Measurements from ENCODE around the gene PLCB3.
A peak's percentile ranks its signal among the peaks of the same experiment; 100 is the strongest.

Gene PLCB3

GRCh38 chr11:64268025-64268892, 16.9 kb downstream of the PLCB3 start:
- Histone ChIP-seq H3K4me1 (peaks cover 6 to 35% (median 22%) of the 10 kb centered on the region in 4 donors), H3K9me3 (no peaks in the 10 kb centered on the region), H3K36me3 (peaks cover 17 to 41% (median 33%) of the 10 kb centered on the region in 3 donors), H3K4me3 (peak overlapping the region; percentile 60 to 77), H3K27me3 (no peaks in the 10 kb centered on the region), H3K27ac (peak overlapping the region; percentile 84 to 96)
- intact Hi-C loops (cut with DNase I; ENCODE audit: low total_unique reads): loop anchor here (5.0 kb wide), 1 partner anchor 61 kb away; the partner anchor contains the start of gene FERMT3
- peak in 1 of 2 donors; percentile 82 for DNase-seq
- no peak for TF ChIP-seq CTCF (IDR thresholded peaks at IDR 0.05)

GRCh38 chr11:64268893-64269539, 17.7 kb downstream of the PLCB3 start:
- Histone ChIP-seq H3K4me3 (peak overlapping the region; percentile 60 to 77), H3K27ac (peak overlapping the region; percentile 84 to 96), H3K27me3 (no peaks in the 10 kb centered on the region), H3K36me3 (peaks cover 12 to 33% (median 25%) of the 10 kb centered on the region in 3 donors), H3K9me3 (no peaks in the 10 kb centered on the region), H3K4me1 (peaks cover 6 to 35% (median 22%) of the 10 kb centered on the region in 4 donors)
- TF ChIP-seq CTCF (IDR thresholded peaks at IDR 0.05): no peak
- peak; percentile 62 to 88 for DNase-seq
- intact Hi-C loops (cut with DNase I; ENCODE audit: low total_unique reads): loop anchor here (5.0 kb wide), 1 partner anchor 62 kb away; the partner anchor contains the start of gene FERMT3

GRCh38 chr11:64269540-64270220, 18.4 kb downstream of the PLCB3 start:
- Histone ChIP-seq H3K4me3 (peak overlapping the region; percentile 60 to 77), H3K9me3 (no peaks in the 10 kb centered on the region), H3K4me1 (peaks cover 6 to 35% (median 22%) of the 10 kb centered on the region in 4 donors), H3K36me3 (peaks cover 12 to 27% (median 19%) of the 10 kb centered on the region in 3 donors), H3K27me3 (no peaks in the 10 kb centered on the region), H3K27ac (peak overlapping the region; percentile 84 to 96)
- peak; percentile 98 to 99 for DNase-seq
- intact Hi-C loops (cut with DNase I; ENCODE audit: low total_unique reads): loop anchor here (5.0 kb wide), 1 partner anchor 62 kb away; the partner anchor contains the start of gene FERMT3
- TF ChIP-seq CTCF (IDR thresholded peaks at IDR 0.05): no peak

GRCh38 chr11:64275031-64275800, 23.9 kb downstream of the PLCB3 start:
- Histone ChIP-seq H3K4me3 (no peak overlapping the region), H3K4me1 (peaks cover 0 to 12% (median 12%) of the 10 kb centered on the region in 4 donors), H3K9me3 (no peaks in the 10 kb centered on the region), H3K27me3 (no peaks in the 10 kb centered on the region), H3K27ac (no peak overlapping the region), H3K36me3 (peaks cover 16 to 46% (median 26%) of the 10 kb centered on the region in 3 donors)
- intact Hi-C loops (cut with DNase I; ENCODE audit: low total_unique reads): no loop called here
- no peak for TF ChIP-seq CTCF (IDR thresholded peaks at IDR 0.05)
- no peak for DNase-seq

- Histone ChIP-seq H3K27ac (no peak overlapping the region), H3K36me3 (peaks cover 20 to 50% (median 26%) of the 10 kb centered on the region in 3 donors), H3K27me3 (no peaks in the 10 kb centered on the region), H3K4me1 (peaks cover 0 to 12% (median 12%) of the 10 kb centered on the region in 4 donors), H3K4me3 (no peak overlapping the region), H3K9me3 (no peaks in the 10 kb centered on the region)
- TF ChIP-seq CTCF (IDR thresholded peaks at IDR 0.05): no peak
- intact Hi-C loops (cut with DNase I; ENCODE audit: low total_unique reads): no loop called here
- DNase-seq: no peak
These were observed 24.5 kb downstream of the PLCB3 start for GRCh38 chr11:64275841-64276240.
